NK-92 (cell line): ENCODE results near the gene MPP3.

Experiments
- DNase-seq: peaks from one replicate; lab custom pipeline; 2025; ENCODE audit not compliant: unreplicated experiment; lab: John Stamatoyannopoulos, UW

Gene MPP3

GRCh38 chr17:43753493-43754129, 79.3 kb downstream of the MPP3 start:
- DNase-seq, result no peak
